Sigmoid colon (tissue), 7 donors: Measurements from ENCODE around the gene FOXN1. TPM values are rescaled to one million over a fixed set of nuclear protein-coding genes. Genes with fewer than 3 reads are reported as not detected.
"Not testable (repeated sequence)": the region's sequence is repeated elsewhere in the genome, so short reads cannot be mapped to it uniquely, and the experiment has no call there.

Experiments
- DNase-seq: peaks from one replicate; pipeline ENCODE4 v3.0.0-alpha.2; 2019
- H3K27ac ChIP-seq, 4 donors: fragments of 200-600 bp; sonication (generic); one replicate each; pipeline ENCODE4 v1.5.1; 2016 to 2019; ENCODE audit warnings: mild to moderate bottlenecking in 1 of 4
- H3K27me3 ChIP-seq, 3 donors: fragments of 200-600 bp; sonication (generic); one replicate each; pipeline ENCODE4 v1.5.1; 2019; ENCODE audit warnings: mild to moderate bottlenecking in 1 of 3
- H3K36me3 ChIP-seq, 4 donors: fragments of 200-600 bp; sonication (generic); one replicate each; pipeline ENCODE4 v1.5.1; 2016 to 2019
- H3K4me1 ChIP-seq, 4 donors: fragments of 200-600 bp; sonication (generic); one replicate each; pipeline ENCODE4 v1.5.1; 2017 to 2019
- H3K4me3 ChIP-seq, 4 donors: fragments of 200-600 bp; sonication (generic); one replicate each; pipeline ENCODE4 v1.5.1; 2017 to 2019; ENCODE audit warnings: mild to moderate bottlenecking in 2 of 4, moderate library complexity in 1 of 4
- H3K9me3 ChIP-seq, 4 donors: fragments of 200-600 bp in 3 of 4; sonication (generic) in 3 of 4; one replicate each; pipeline versions ENCODE4 v1.5.1 to v1.6.1; 2013 to 2019
- CTCF ChIP-seq, 4 experiments: fragments of 450-650 bp in 3 of 4; fragments of 200-600 bp in 1 of 4; IDR thresholded peaks; one replicate each; pipeline ENCODE4 v1.5.1; 2016 to 2019; ENCODE audit warnings: antibody characterized with exemption in 4 of 4, mild to moderate bottlenecking in 3 of 4, moderate library complexity in 2 of 4
- EP300 ChIP-seq, 4 donors: sonication (generic); formaldehyde crosslinking; IDR thresholded peaks; one replicate each; pipeline ENCODE4 v1.6.1; 2017; ENCODE audit warnings: antibody characterized with exemption in 4 of 4
- POLR2A ChIP-seq, 2 donors: fragments of 450-650 bp; IDR thresholded peaks; one replicate each; pipeline ENCODE4 v1.6.1; 2016; ENCODE audit warnings: antibody characterized with exemption in 2 of 2, mild to moderate bottlenecking in 2 of 2, moderate library complexity in 2 of 2
- POLR2AphosphoS5 ChIP-seq, 4 donors: sonication (generic); formaldehyde crosslinking; IDR thresholded peaks; one replicate each; pipeline ENCODE4 v1.6.1; 2017; ENCODE audit warnings: antibody characterized with exemption in 4 of 4
- WGBS, 2 donors: extraction: QIAGEN DNeasy Blood & Tissue Kit; methylation state at CpG; one replicate each; pipeline ENCODE4 v1.1.7; 2013; 5-methylcytosine and 5-hydroxymethylcytosine counted together
- intact Hi-C: fragments of 100-400 bp; cut with DNase I; formaldehyde crosslinking; loops from one replicate; pipeline ENCODE4 v1.15.1; 2023
- polyA plus RNA-seq, 3 donors: library from polyadenylated mRNA; stranded (reverse); fragments of 200-250 nt; gene quantifications; one replicate each; pipeline ENCODE4 v1.2.3, GENCODE V29; 2013
- total RNA-seq, 4 donors: library from RNA; depleted of rRNA; stranded (reverse); fragments of >200 nt; gene quantifications; one replicate each; pipeline ENCODE4 v1.1.0, GENCODE V29; 2016
- donor health status: healthy with polysubstance abuse.
- donor health status: Bipolar disorder and iron deficiency.
- donor health status: healthy.

Gene FOXN1
- total and polyA plus RNA-seq, 7 donors: 0.23 to 0.60 (median 0.38) TPM; not detected in 4

DNA sequence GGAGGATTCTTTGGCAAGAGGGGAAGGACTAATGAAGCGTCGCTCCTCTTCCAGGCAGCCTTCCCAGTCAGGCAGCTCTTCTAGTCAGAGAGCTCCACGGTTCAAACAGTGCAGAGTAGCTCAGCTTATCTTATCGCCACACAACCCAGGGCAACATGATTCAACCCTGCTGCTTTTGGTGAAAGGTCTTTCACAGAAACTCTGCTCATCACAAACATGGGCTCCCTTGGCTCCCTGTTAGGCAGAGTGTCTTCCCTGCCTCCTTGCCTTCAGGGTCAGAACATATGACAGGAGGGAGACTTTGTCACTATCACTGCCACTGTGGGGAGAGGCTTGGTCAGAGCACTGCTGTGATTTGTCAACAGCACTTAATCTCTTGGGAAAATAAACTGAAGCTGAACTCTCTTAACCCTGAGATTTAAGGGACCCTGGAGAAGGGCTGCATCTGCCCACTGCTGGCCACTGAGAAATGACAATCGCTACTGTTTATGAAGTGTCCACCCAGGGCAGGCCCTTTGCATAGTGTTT, 39.6 kb upstream of the FOXN1 start:
- 63 to 71% methylated on average over 5 of the region's 5 CpGs for WGBS, 2 donors
- Histone ChIP-seq H3K9me3 (no peaks in the 10 kb centered on the region), H3K27me3 (peaks cover 0 to 7% (median 3%) of the 10 kb centered on the region in 3 donors), H3K27ac (no peak overlapping the region), H3K4me1 (no peaks in the 10 kb centered on the region), H3K36me3 (no peaks in the 10 kb centered on the region), H3K4me3 (no peak overlapping the region)
- no peak for DNase-seq
- TF ChIP-seq EP300 (IDR thresholded peaks at IDR 0.05) (no peak), POLR2A (IDR thresholded peaks at IDR 0.05) (no peak)
- intact Hi-C loops: no loop called here

- Histone ChIP-seq H3K9me3 (no peaks in the 10 kb centered on the region), H3K27ac (no peak overlapping the region), H3K4me1 (no peaks in the 10 kb centered on the region), H3K27me3 (peaks cover 0 to 7% (median 3%) of the 10 kb centered on the region in 3 donors), H3K36me3 (no peaks in the 10 kb centered on the region), H3K4me3 (no peak overlapping the region)
- intact Hi-C loops: no loop called here
- 67 to 84% methylated on average over 17 of the region's 17 CpGs for WGBS, 2 donors
- no peak for TF ChIP-seq POLR2AphosphoS5 (IDR thresholded peaks at IDR 0.05)
- no peak for TF ChIP-seq POLR2A (IDR thresholded peaks at IDR 0.05)
- no peak for TF ChIP-seq EP300 (IDR thresholded peaks at IDR 0.05)
- no peak for TF ChIP-seq CTCF (IDR thresholded peaks at IDR 0.05)
- peak; percentile 14 for DNase-seq
These were observed 38.6 kb upstream of the FOXN1 start for GRCh38 chr17:28467456-28468025.

- H3K27me3 ChIP-seq, H3K36me3 ChIP-seq, H3K4me3 ChIP-seq, H3K27ac ChIP-seq, intact Hi-C loops, H3K4me1 ChIP-seq, H3K9me3 ChIP-seq: not testable (repeated sequence)
- 71 to 84% methylated on average over 20 of the region's 20 CpGs for WGBS, 2 donors
- peak; percentile 45 for DNase-seq
These were observed 38.0 kb upstream of the FOXN1 start for GRCh38 chr17:28468033-28468735.

DNA sequence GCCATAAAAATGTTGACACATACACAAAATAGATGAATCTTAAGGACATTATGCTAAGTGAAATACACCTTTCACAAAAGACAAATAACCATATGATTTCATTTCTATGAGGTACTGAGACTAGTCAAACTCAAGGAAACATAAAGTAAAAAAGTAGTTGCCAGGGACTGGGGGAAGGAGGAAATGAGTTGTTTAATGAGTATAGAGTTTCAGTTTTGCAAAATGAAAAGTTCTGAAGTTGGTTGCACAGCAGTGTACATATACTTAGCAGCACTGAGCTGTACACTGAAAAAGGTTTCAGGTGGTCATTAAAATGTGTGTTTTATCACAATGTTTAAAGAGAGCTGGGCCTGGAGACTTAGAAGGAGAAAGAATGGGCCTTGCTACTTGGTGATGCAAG, 37.4 kb upstream of the FOXN1 start:
- TF ChIP-seq POLR2AphosphoS5 (IDR thresholded peaks at IDR 0.05): no peak
- no peak for TF ChIP-seq CTCF (IDR thresholded peaks at IDR 0.05)
- no peak for TF ChIP-seq EP300 (IDR thresholded peaks at IDR 0.05)
- TF ChIP-seq POLR2A (IDR thresholded peaks at IDR 0.05): no peak
- DNase-seq: no peak
- Histone ChIP-seq H3K27ac (no peak overlapping the region), H3K27me3 (peaks cover 0 to 7% (median 3%) of the 10 kb centered on the region in 3 donors), H3K4me1 (no peaks in the 10 kb centered on the region), H3K9me3 (no peaks in the 10 kb centered on the region), H3K4me3 (no peak overlapping the region), H3K36me3 (no peaks in the 10 kb centered on the region)
- intact Hi-C loops: no loop called here

DNA sequence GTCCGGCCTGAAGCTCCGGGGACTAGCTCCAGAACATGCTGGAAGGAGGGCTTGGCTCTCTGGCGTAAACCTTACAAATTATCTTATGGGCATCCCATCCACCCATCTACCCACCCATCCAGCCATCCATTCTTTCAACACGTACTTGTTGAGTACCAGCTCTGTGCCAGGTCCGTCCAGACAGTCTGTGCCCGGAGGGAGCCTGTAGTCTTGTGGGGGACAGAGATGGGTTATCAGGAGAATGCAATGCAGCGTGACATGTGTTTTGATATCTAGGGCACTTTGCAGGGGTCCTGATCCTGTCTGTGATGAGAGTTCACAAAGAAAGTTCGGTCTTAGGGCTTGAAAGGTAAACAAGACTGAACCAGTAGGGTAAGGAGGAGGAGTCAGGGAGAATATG, 36.8 kb upstream of the FOXN1 start:
- Histone ChIP-seq H3K9me3 (no peaks in the 10 kb centered on the region), H3K27me3 (peaks cover 0 to 7% (median 3%) of the 10 kb centered on the region in 3 donors), H3K4me3 (no peak overlapping the region), H3K4me1 (no peaks in the 10 kb centered on the region), H3K27ac (no peak overlapping the region), H3K36me3 (no peaks in the 10 kb centered on the region)
- TF ChIP-seq CTCF (IDR thresholded peaks at IDR 0.05): no peak
- no peak for TF ChIP-seq POLR2A (IDR thresholded peaks at IDR 0.05)
- TF ChIP-seq EP300 (IDR thresholded peaks at IDR 0.05): no peak
- TF ChIP-seq POLR2AphosphoS5 (IDR thresholded peaks at IDR 0.05): no peak
- 90 to 96% methylated on average over 8 of the region's 8 CpGs for WGBS, 2 donors
- intact Hi-C loops: no loop called here
- DNase-seq: peak; percentile 37
